ENCODE data around the gene EPYC.

EPYC gene

GRCh38 chr12:90925562-90925961 lies 79.2 kb downstream of the EPYC start:
- Histone ChIP-seq H3K4me3 (ENCODE audit: low read depth, low read length) (no peak overlapping the region), H3K9ac (ENCODE audit: low read depth, low read length) (no peak overlapping the region), H3K4me1 (ENCODE audit: control insufficient read depth, insufficient read depth, low read length) (no peaks in the 10 kb centered on the region), H3K9me3 (ENCODE audit: control insufficient read depth, insufficient read depth, low read length) (no peaks in the 10 kb centered on the region), H3K27me3 (ENCODE audit: control insufficient read depth, insufficient read depth, low read length) (no peaks in the 10 kb centered on the region), H3K36me3 (ENCODE audit: control insufficient read depth, insufficient read depth, low read length) (no peaks in the 10 kb centered on the region)

GRCh38 chr12:90924406-90924805 lies 80.4 kb downstream of the EPYC start:
- Histone ChIP-seq H3K27me3 (ENCODE audit: control insufficient read depth, insufficient read depth, low read length) (no peaks in the 10 kb centered on the region), H3K36me3 (ENCODE audit: control insufficient read depth, insufficient read depth, low read length) (no peaks in the 10 kb centered on the region), H3K9me3 (ENCODE audit: control insufficient read depth, insufficient read depth, low read length) (no peaks in the 10 kb centered on the region), H3K4me1 (ENCODE audit: control insufficient read depth, insufficient read depth, low read length) (no peaks in the 10 kb centered on the region), H3K4me3 (ENCODE audit: low read depth, low read length) (no peak overlapping the region), H3K9ac (ENCODE audit: low read depth, low read length) (no peak overlapping the region)

- Histone ChIP-seq H3K4me1 (ENCODE audit: control insufficient read depth, insufficient read depth, low read length) (no peaks in the 10 kb centered on the region), H3K4me3 (ENCODE audit: low read depth, low read length) (no peak overlapping the region), H3K9me3 (ENCODE audit: control insufficient read depth, insufficient read depth, low read length) (no peaks in the 10 kb centered on the region), H3K36me3 (ENCODE audit: control insufficient read depth, insufficient read depth, low read length) (no peaks in the 10 kb centered on the region), H3K27me3 (ENCODE audit: control insufficient read depth, insufficient read depth, low read length) (no peaks in the 10 kb centered on the region), H3K9ac (ENCODE audit: low read depth, low read length) (no peak overlapping the region)
Observed at GRCh38 chr12:90922145-90922627, 82.6 kb downstream of the EPYC start.

- Histone ChIP-seq H3K27me3 (ENCODE audit: control insufficient read depth, insufficient read depth, low read length) (no peaks in the 10 kb centered on the region), H3K9ac (ENCODE audit: low read depth, low read length) (no peak overlapping the region), H3K4me1 (ENCODE audit: control insufficient read depth, insufficient read depth, low read length) (no peaks in the 10 kb centered on the region), H3K36me3 (ENCODE audit: control insufficient read depth, insufficient read depth, low read length) (no peaks in the 10 kb centered on the region), H3K4me3 (ENCODE audit: low read depth, low read length) (no peak overlapping the region), H3K9me3 (ENCODE audit: control insufficient read depth, insufficient read depth, low read length) (no peaks in the 10 kb centered on the region)
Observed at GRCh38 chr12:90921536-90921935, 83.2 kb downstream of the EPYC start.

- Histone ChIP-seq H3K9ac (ENCODE audit: low read depth, low read length) (no peak overlapping the region), H3K27me3 (ENCODE audit: control insufficient read depth, insufficient read depth, low read length) (no peaks in the 10 kb centered on the region), H3K9me3 (ENCODE audit: control insufficient read depth, insufficient read depth, low read length) (no peaks in the 10 kb centered on the region), H3K4me1 (ENCODE audit: control insufficient read depth, insufficient read depth, low read length) (no peaks in the 10 kb centered on the region), H3K4me3 (ENCODE audit: low read depth, low read length) (no peak overlapping the region), H3K36me3 (ENCODE audit: control insufficient read depth, insufficient read depth, low read length) (no peaks in the 10 kb centered on the region)
Observed at GRCh38 chr12:90920222-90920621, 84.5 kb downstream of the EPYC start.

- no peaks in the 10 kb centered on the region for H3K36me3 ChIP-seq (ENCODE audit: control insufficient read depth, insufficient read depth, low read length)
- H3K4me1 ChIP-seq (ENCODE audit: control insufficient read depth, insufficient read depth, low read length): no peaks in the 10 kb centered on the region
- no peaks in the 10 kb centered on the region for H3K27me3 ChIP-seq (ENCODE audit: control insufficient read depth, insufficient read depth, low read length)
- H3K9me3 ChIP-seq (ENCODE audit: control insufficient read depth, insufficient read depth, low read length): no peaks in the 10 kb centered on the region
- H3K4me3 ChIP-seq (ENCODE audit: low read depth, low read length): no peak overlapping the region
- no peak overlapping the region for H3K9ac ChIP-seq (ENCODE audit: low read depth, low read length)
Observed at GRCh38 chr12:90917431-90917830, 87.3 kb downstream of the EPYC start.

- Histone ChIP-seq H3K9ac (ENCODE audit: low read depth, low read length) (no peak overlapping the region), H3K4me1 (ENCODE audit: control insufficient read depth, insufficient read depth, low read length) (no peaks in the 10 kb centered on the region), H3K27me3 (ENCODE audit: control insufficient read depth, insufficient read depth, low read length) (no peaks in the 10 kb centered on the region), H3K4me3 (ENCODE audit: low read depth, low read length) (no peak overlapping the region), H3K9me3 (ENCODE audit: control insufficient read depth, insufficient read depth, low read length) (no peaks in the 10 kb centered on the region), H3K36me3 (ENCODE audit: control insufficient read depth, insufficient read depth, low read length) (no peaks in the 10 kb centered on the region)
Observed at GRCh38 chr12:90916516-90916915, 88.3 kb downstream of the EPYC start.

GRCh38 chr12:90915353-90915752 lies 89.4 kb downstream of the EPYC start:
- H3K36me3 ChIP-seq (ENCODE audit: control insufficient read depth, insufficient read depth, low read length): no peaks in the 10 kb centered on the region
- H3K9ac ChIP-seq (ENCODE audit: low read depth, low read length): no peak overlapping the region
- H3K4me3 ChIP-seq (ENCODE audit: low read depth, low read length): no peak overlapping the region
- H3K4me1 ChIP-seq (ENCODE audit: control insufficient read depth, insufficient read depth, low read length): no peaks in the 10 kb centered on the region
- no peaks in the 10 kb centered on the region for H3K9me3 ChIP-seq (ENCODE audit: control insufficient read depth, insufficient read depth, low read length)
- no peaks in the 10 kb centered on the region for H3K27me3 ChIP-seq (ENCODE audit: control insufficient read depth, insufficient read depth, low read length)

Data from iPS-15b (cell line).